GM21367 (cell line): Measurements from ENCODE around the gene TXK.
"Not testable (repeated sequence)": the region's sequence is repeated elsewhere in the genome, so short reads cannot be mapped to it uniquely, and the experiment has no call there.

Experiments used
- ATAC-seq: cut with Tn5 transposase; IDR thresholded peaks from one replicate; pipeline ENCODE4 v1.9.1; 2021; ENCODE audit not compliant: unreplicated experiment

The TXK gene

DNA sequence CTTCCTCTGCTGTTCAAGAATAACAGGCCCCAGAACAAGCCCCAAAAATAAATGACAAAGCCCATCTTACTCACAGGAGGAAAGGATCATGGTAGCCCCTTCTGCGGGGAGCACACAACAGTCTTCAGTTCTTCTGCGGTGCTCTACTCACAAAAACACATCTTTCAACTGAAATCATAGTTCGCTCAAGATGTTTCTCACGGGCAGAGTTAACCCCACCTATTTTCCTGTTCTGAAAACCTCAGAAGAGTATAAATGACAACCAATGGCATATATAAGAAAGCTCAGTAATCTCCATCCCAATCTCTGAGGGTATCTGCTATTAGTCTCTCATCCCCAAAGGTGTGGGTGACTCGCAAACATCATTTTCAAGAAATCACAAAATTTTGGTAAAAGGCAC, at the start of gene TXK:
Gene TXK, minus strand, starts transcription at position 170 of the 400 bp plus-strand sequence. Its CDS starts 80 bp downstream, at position 90.
- ATAC-seq: no peak

DNA sequence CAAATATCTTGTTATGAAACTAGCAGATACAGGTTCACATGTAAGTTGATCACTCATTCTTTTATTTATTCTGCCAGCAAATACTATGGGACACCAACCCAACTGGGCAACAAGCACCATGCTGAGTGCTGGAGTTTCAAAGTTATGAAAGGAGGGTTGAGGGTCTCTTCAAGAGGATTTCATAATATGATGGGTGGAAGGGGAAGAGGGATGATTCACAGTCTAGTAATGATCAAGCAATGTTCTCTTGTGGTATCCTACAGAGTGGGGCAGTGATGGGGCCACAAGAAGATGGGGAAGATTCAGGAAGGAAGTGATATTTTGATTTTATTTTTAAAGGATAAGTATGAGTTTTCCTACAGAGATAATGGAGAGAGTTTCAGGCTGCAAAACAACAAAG, 46.2 kb upstream of the TXK start:
- ATAC-seq: no peak

DNA sequence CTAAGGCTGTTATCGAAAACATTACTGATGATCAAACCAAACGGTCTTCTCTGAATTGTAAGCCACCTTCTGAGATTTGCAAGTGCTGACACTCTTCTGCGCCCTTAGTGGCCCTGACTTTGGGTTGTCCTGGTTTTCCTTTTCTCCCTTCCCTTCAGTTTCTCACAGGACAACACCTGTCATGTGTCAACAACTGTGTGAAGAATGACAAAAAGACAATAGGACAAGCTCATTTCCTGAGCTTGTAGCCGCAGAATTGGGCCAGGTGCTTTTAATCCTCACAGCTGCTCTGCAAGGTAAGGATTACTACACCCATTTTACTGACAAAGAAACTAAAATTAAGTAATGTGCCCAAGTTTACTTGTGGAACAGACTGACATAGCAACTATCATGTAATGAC, 44.9 kb upstream of the TXK start:
- ATAC-seq: no peak

DNA sequence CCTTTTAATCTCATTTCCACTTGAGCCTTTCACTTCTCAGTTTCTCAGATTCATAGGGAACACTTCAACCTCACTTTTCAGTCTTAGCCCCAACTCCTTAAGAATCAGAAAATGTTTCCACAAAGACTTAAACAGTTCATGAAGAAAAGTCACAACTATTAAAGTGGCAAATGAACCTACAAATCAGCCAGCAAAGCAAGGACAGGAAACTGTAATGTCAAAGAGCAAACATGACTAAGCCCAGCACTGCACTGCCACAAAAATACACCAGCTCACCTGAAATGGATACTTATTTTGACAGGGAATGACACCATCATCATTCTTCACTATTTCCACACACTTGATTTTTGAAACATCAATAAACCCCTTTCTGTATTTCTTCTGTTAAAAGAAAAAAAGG, 41.8 kb upstream of the TXK start:
- no peak for ATAC-seq

DNA sequence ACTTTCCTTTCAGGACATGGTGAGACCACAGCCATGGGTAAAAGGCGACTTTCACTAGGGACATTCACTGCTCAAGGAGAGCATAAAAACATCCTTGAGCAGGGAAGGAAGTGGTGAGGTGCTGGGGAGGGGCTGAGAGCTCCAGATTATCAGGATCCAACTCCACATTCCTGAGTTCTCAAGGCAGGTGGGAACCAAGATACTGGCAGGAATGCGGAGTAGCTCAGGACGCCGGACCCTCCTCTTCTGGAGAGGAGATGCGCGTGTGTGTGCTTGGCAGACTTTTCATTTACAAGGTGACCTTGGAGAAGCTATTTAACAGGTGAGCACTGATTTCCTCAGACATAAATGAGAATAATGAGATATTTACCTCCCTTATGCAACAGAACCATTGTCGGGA, 41.3 kb upstream of the TXK start:
- no peak for ATAC-seq

DNA sequence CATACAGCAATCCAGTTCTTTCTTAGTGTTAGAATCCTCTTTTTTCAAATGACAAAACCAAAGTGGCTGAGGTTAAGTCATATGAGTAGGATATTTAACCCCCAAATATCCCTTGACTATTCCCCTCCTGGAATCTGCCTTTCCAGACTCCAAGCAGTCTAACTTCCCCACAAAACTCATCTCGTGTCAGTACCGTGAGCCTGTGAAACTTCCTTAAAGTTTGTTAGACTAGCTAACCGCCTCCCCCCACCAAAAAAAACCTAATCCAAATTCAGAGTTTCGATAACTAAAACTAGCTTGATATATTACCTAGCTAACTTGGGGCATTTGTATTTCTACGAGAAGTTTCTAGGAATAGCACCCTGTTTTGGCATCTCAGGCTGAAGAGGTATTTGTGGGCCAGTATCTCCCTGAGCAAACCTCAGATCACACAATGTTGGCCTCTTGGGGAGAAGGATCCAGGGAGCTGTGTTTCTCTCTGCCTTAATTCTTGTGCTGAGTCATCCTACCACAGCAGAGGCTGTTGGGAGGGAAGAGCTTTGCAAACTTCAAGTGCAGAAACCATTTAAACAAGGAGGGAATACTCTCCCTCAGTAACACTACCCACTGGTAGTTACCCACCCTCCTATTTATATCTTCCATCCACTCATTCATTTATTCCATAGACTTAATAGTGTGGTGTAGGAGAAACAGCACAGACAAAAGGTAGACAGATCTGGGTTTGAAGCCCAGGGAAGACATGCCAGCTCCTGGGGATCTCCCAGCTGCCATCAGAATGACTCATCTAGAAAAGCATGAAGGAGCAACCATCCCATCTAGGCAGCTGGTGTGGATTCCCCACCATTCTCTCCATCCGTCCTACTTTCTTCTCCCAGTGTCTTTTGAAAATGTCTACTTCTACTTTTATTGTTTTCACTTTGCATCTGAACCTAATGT, 39.3 kb upstream of the TXK start:
- peak; percentile 51 for ATAC-seq

DNA sequence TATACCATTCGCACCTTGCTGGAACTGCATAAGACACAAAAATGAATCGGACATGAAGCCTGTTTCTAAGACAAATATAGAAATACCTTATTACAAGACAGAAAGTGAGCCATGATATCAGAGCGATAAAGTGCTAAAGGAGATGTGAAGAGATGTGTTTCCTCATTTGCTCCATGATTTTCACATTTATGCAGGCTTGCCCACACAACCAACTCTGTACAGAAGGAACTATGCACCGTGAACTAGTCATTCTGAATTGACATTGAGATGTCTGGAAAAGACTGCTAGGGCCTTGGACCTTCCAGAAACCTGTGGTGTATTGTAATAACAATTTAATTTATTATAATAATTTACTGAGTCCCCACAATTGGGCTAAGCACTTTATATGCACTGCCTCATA, 38.6 kb upstream of the TXK start:
- ATAC-seq: no peak

DNA sequence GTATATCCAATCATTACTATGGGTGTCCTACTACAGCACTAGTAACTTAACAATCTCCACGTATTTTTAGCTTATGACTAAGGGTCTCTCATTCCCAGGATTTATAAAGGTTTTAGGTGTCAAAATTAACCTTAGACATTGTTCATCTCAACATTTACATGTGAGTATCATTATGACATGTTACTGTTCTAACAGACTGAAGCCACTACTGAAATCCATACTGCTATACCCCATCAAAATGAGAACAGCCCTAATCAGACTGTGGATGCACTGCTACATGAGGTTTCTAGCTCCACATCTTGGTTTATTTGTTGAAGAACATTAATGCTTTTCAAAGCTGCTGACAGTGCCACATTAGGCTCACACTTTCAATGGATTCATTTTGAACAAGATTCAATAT, 35.6 kb upstream of the TXK start:
- no peak for ATAC-seq

DNA sequence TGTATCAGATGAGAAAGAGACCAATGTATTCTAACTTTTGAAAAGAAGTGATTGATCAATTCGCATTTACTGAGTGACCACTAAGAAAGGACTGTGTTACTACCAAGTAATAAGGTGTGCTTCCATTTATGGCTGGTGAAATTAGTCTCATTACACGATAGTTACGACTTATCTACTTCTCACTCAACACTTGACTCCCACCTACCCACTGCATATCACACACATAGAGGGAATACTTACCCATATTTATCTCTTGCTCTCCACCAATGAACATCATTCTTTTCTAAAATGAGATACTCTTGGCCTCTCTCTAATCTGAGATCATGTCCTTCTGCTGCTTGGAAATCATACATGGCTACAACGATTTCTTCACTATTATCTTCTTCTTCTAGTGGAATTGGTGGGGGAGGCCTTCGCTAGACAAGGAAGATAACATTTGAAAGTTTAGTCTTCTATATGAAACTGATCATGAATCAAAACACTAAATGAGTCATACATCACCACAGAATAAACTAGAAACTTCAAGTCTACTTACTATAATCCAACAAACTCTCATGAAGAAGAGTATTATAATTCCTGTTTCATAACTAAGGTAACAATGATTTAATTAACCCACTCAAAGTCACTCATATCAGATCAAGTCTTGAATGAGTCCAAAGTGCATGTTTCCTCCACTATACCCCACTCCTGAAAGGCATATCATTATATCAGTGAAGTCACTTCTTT, 33.7 kb upstream of the TXK start:
- no peak for ATAC-seq

DNA sequence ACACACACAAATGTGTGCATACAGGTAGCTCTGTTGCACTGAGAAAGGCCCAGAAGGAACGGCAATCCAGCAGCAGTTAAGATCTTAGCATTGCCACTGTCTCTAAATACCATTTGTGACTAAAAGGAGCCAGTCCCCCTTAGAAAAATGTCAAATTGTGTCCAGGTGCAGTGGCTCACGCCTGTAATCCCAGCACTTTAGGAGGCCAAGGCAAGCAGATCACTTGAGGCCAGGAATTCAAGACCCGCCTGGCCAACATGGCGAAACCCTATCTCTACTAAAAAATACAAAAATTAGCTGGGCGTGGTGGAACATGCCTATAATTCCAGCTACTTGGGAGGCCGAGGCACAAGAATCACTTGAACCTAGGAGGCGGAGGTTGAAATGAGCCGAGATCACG, 30.5 kb upstream of the TXK start:
- ATAC-seq: not testable (repeated sequence)

DNA sequence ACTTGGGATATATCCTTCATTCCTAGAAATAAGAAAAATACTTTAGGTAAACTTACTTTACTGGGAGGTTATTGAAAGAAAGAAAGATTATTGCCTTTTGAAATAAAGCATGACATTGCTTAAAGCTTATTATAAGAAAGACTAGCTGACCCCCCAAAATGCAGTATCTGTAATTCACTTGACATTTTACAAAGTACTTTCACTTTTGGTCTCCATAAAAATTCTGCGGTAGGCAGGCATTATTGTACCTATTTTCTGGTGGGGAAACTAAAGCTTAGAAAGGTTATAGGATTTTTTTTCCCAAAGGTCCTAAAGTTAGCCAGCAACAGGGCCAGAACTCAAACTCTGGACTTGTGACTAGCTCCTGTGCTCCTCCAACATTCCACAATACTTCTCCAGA, 29.7 kb upstream of the TXK start:
- no peak for ATAC-seq

DNA sequence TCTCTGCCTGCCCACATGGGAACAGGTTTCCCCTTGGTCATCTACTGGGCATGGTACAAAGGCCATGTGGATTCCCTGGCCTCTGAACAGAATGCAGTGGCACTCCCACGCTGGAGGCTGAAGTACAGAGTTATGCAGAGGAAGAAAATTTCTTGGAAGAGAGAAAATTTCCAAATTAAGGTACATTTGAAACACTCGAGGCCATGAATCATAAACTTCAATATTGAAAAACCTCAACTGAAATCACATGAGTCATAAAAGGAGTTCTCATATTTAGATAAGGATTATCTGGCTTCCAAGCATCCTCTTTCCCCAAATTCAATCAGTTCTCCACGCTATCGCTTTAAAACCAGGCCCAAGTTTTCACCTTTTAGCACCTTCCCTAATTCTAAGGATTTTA, 28.1 kb upstream of the TXK start:
- no peak for ATAC-seq

DNA sequence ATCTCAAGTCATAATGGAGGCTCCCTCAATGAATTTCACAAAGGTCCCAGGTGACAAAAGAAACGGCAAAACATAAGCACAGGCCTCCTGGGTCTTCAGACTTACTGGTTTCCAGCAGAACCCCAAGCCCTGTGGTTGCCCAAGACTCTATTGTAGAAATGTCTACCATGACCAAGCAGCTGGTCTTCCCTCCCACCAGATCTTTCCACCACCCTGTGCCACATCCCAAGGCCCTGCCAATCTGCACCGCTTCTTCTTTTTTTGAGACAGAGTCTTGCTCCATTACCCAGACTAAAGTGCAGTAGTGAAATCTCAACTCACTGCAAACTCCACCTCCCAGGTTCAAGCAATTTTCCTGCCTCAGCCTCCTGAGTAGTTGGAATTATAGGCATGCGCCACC, 23.2 kb upstream of the TXK start:
- ATAC-seq: no peak

DNA sequence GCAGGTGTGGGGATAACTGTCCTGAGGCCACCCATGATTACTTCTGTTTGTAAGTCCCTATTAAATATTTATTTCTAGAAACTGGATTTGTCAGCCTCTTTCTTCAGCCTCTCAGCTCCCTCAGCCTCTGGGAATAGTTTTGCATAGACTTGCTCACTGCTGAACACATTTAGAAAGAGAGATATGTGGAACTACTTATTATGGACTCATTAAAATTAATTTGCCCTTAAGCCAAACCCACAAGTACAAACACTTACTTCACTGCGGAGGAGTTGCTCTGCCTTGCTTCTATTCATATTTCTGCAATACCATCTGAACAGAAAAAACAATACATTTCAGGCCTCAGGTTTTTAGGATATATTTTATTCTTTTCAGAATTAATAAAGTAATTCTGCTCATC, 22.4 kb upstream of the TXK start:
- no peak for ATAC-seq

DNA sequence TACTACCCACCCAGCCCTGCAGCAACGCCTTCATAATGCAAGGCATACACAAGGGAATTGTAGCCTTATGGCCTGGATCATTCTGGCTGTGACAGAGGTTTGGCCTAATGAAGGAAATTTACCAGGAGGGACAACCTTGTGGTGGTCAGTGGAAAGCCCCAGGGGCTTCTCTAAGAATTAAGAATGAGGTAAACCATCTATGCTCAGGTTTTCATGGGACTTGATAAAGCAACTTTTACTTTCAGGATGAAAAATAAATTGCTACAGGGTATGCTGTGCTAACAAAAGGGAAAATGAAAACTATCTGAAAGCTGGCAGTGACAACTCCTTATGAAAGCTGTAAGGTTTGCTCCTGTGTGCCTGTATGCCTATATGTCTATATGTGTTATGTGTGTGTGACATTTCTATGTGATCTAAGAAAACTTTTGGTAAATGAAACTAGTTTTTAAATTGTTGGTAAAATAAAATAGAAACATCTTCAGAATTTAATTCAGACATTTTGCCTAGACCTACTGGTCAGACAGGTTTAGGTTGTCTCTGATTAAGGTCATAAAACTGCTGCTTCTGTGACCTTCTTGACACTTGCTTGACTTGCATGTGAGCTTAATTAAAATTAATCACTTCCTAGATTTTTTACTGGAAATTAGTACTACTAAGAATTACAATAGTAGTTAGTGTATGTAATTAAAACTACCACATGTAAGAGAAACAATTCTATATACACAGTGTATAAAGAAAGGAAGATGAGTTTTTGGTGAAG, 19.9 kb upstream of the TXK start:
- ATAC-seq: no peak

DNA sequence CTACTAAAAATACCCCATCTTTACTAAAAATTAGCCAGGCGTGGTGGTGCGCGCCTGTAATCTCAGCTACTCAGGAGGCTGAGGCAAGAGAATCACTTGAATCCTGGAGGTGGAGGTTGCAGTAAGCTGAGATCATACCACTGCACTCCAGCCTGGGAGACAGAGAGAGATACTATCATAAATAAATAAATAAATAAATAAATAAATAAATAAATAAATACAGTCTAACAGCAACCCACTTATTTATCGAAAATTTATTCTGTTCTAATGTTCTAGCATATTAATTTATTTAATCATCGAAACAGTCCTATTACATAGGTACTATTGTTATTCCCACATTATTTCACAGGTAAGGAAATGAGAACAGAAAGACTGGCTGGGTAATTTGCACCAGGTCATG, 18.2 kb upstream of the TXK start:
- no peak for ATAC-seq

DNA sequence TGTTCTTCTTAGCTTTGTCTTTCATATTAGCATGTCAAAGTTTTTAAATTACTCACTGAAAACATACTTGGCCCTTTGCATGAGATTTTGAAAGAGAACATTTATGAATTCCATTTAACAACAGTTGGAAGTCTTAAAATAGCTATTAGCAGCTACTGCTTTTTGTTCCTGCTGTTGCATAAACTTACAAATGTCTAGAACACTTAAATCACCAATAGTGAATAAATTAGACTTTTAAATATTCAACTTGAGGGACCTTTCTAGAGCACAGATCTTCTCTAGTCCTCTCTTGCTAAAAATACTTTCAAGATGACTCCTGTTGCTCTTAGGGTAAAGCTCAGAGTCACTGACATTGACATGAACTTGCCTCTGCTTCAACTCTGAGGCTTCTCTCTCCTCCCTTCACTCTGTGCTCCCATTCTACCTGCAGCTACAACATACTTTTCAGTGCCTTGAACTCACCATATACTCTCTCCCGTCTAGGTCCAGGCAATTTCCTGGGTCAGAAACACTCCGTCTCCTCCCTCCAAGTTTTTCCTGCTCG, 15.8 kb upstream of the TXK start:
- no peak for ATAC-seq

DNA sequence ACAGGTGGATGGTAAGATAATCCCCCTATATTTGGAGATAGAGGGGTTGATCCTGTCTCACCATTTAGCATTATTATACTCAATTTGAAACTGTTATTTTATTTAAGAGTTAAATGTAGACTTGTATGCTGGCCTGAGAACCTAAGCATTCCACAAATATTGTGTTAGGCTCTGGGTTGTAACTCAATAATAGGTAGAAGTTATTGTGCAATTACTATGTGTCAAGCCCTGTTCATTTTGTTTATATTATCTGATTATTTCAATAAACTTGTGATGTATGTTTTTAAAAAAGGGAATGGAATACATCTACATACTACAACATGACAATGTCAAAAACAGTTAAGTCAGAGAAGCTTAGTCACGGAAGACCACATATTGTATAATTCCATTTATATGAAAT, 13.6 kb upstream of the TXK start:
- ATAC-seq: no peak

DNA sequence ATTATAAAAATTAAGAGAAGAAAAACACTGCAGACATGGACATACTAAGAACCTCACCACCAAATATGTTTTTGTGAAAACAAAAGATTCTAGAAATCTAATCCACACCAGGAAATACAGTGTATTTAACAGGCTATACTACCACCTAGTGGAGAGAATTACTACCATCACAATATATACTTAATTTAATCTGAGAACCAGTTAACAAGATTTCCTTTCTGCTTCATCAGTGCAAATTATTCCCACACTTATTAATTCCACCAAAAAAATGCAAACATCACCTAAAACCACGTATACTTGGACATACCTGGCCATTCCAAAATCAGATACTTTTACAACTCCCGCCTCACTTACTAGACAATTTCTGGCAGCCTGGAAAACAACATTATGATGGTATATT, 7.0 kb upstream of the TXK start:
- ATAC-seq: no peak

DNA sequence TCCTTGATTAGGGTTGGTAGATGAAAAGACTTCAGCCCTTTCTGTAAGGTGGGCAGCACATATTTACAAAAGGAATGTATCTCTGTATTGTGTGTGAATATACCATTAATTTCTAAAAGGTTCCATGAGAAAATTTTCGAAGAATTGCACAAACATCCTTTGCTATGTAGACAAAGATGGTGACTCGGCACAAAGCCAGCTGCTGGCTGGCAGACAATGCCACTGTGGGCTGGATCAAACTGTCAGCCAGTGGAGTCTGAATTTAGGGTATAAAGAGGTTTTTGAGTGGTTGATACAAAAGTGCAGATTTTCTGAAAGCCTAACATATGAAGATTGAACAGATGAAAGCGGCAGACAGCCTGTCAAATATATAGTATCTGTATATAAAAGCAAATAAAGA, 5.6 kb upstream of the TXK start:
- ATAC-seq: no peak

DNA sequence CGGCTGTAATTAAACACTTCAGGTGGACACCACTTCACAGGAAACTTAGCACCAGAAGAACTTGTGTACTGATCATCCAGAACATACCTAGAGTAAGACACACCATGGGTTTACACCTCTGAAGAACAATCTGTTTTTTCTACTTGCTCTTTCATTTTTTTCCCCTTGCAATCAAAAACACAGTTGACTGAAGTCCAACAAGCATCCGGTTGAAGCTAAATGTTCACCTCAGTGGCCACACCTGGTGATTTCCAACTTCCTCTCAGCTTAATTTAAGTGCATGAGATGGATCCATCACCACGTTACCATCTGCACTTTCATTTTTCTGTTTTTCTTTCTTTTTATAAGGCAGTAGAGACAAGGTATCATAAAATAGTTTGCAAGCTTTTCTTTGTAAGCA, 4.9 kb upstream of the TXK start:
- peak; percentile 80 for ATAC-seq
